ENCODE measurements around the gene PCGF1. TPM values are rescaled to one million over a fixed set of nuclear protein-coding genes. Genes with fewer than 3 reads are reported as not detected.

The PCGF1 gene
- total RNA-seq, 1 experiment from 2014 or later: 39.9 TPM

- no peaks in the 10 kb centered on the region for H4K20me1 ChIP-seq (ENCODE audit: insufficient read depth)
- POLR2A ChIA-PET: interaction anchor here (1.4 kb wide), 1 partner anchor 57 kb away, joined by 3 read pairs; the partner anchor contains the start of gene MRPL53
- BruUV-seq (replicated peaks): TSS peak; percentile 65
- RAD21 ChIA-PET (ENCODE audit: low non-redundant PET in 1 of 2, low total read pairs in 2 of 2, uncharacterized antibody in 2 of 2, unreplicated experiment in 2 of 2): no interaction called here
- no peaks in the 10 kb centered on the region for H3K9me3 ChIP-seq (ENCODE audit: control insufficient read depth in 1 of 2, insufficient read depth in 1 of 2, low read depth in 1 of 2, low read length in 2 of 2)
- ATAC-seq: peak; percentile 18
- intact Hi-C loops (cut with micrococcal nuclease): loop anchor here (1.0 kb wide), 2 partner anchors 45 to 74 kb away; partner anchors contain the start of gene TTC31
- no peak overlapping the region for H2AFZ ChIP-seq (ENCODE audit: low read depth, low read length, poor library complexity, severe bottlenecking)
- no peaks in the 10 kb centered on the region for H3K9me2 ChIP-seq (ENCODE audit: insufficient read depth)
- peak overlapping the region; percentile 86 for H3K4me2 ChIP-seq (ENCODE audit: low read length)
- DNase-seq (ENCODE audit: low read depth, low spot score): no peak
- TF ChIP-seq CTCF (IDR thresholded peaks at IDR 0.05 in 2 of 3, conservative IDR thresholded peaks at IDR 0.05 in 1 of 3; ENCODE audit: borderline replicate concordance in 1 of 3, insufficient read depth in 1 of 3, low read depth in 2 of 3, low read length in 2 of 3) (0 out of 6 replicates have a peak, but pooled peaks of 1 of the 3 experiments have one; percentile 11), ZFX (IDR thresholded peaks at IDR 0.05) (no peak)
- H3K79me2 ChIP-seq (ENCODE audit: insufficient read depth, low read length): peaks cover 42% of the 10 kb centered on the region
- H3K27me3 ChIP-seq (ENCODE audit: insufficient read depth, low read length): no peaks in the 10 kb centered on the region
- H3K4me3 ChIP-seq (replicated peaks in 1 of 2; ENCODE audit: low read depth in 1 of 2, low read length in 2 of 2): peak overlapping the region; percentile 98 to 100
- H3K4me1 ChIP-seq (ENCODE audit: control insufficient read depth in 1 of 2, insufficient read depth in 2 of 2, low read length in 2 of 2): peaks cover 14 to 30% of the 10 kb centered on the region in 2 experiments
- CTCF ChIA-PET: no interaction called here
- peak overlapping the region; percentile 98 for H3K9ac ChIP-seq (ENCODE audit: low read length)
- peaks cover 18 to 27% of the 10 kb centered on the region in 2 experiments for H3K36me3 ChIP-seq (ENCODE audit: control insufficient read depth in 1 of 2, insufficient read depth in 2 of 2, low read length in 2 of 2)
- peak overlapping the region; percentile 94 for H3K27ac ChIP-seq (ENCODE audit: low read depth, low read length)
Measured at GRCh38 chr2:74528600-74529356, 21.3 kb upstream of the PCGF1 start.

- ATAC-seq: no peak
- Histone ChIP-seq H3K27ac (ENCODE audit: low read depth, low read length) (no peak overlapping the region), H4K20me1 (ENCODE audit: insufficient read depth) (no peaks in the 10 kb centered on the region), H3K27me3 (ENCODE audit: insufficient read depth, low read length) (no peaks in the 10 kb centered on the region), H3K79me2 (ENCODE audit: insufficient read depth, low read length) (peaks cover 42% of the 10 kb centered on the region), H3K9me3 (ENCODE audit: control insufficient read depth in 1 of 2, insufficient read depth in 1 of 2, low read depth in 1 of 2, low read length in 2 of 2) (no peaks in the 10 kb centered on the region), H3K4me1 (ENCODE audit: control insufficient read depth in 1 of 2, insufficient read depth in 2 of 2, low read length in 2 of 2) (peaks cover 14 to 30% of the 10 kb centered on the region in 2 experiments), H3K36me3 (ENCODE audit: control insufficient read depth in 1 of 2, insufficient read depth in 2 of 2, low read length in 2 of 2) (peaks cover 18 to 27% of the 10 kb centered on the region in 2 experiments), H3K9me2 (ENCODE audit: insufficient read depth) (no peaks in the 10 kb centered on the region), H3K4me3 (replicated peaks in 1 of 2; ENCODE audit: low read depth in 1 of 2, low read length in 2 of 2) (peak overlapping the region in 1 of 2 experiments; percentile 100; a peak in 3 of 4 replicates), H3K4me2 (ENCODE audit: low read length) (peak overlapping the region; percentile 86), H2AFZ (ENCODE audit: low read depth, low read length, poor library complexity, severe bottlenecking) (no peak overlapping the region), H3K9ac (ENCODE audit: low read length) (peak overlapping the region; percentile 98; the same call in 1 of the 2 replicates)
- no TSS peak for BruUV-seq (replicated peaks)
- ChIA-PET CTCF (no interaction called here), RAD21 (ENCODE audit: low non-redundant PET in 1 of 2, low total read pairs in 2 of 2, uncharacterized antibody in 2 of 2, unreplicated experiment in 2 of 2) (no interaction called here), POLR2A (no interaction called here)
- intact Hi-C loops (cut with micrococcal nuclease): no loop called here
- DNase-seq (ENCODE audit: low read depth, low spot score): no peak
- TF ChIP-seq MAX (IDR thresholded peaks at IDR 0.05): no peak
- no peak for TF ChIP-seq EZH2 (IDR thresholded peaks at IDR 0.05)
- no peak for TF ChIP-seq CTCF (IDR thresholded peaks at IDR 0.05 in 2 of 3, conservative IDR thresholded peaks at IDR 0.05 in 1 of 3; ENCODE audit: borderline replicate concordance in 1 of 3, insufficient read depth in 1 of 3, low read depth in 2 of 3, low read length in 2 of 3)
- TF ChIP-seq RAD21 (IDR thresholded peaks at IDR 0.05; ENCODE audit: low read depth): no peak
- TF ChIP-seq REST (IDR thresholded peaks at IDR 0.05; ENCODE audit: low read depth): no peak
Measured at GRCh38 chr2:74527741-74528140, 20.2 kb upstream of the PCGF1 start.
